K562 (cell line): ENCODE data around the gene MFSD2B. TPM values are rescaled to one million over a fixed set of nuclear protein-coding genes. Genes with fewer than 3 reads are reported as not detected.

Experiments used
- ADNP ChIP-seq: fragments of 200-800 bp; sonication (Bioruptor generic); IDR thresholded peaks from 2 replicates; pipeline ENCODE4 v1.6.1; 2016; ENCODE audit warnings: missing genetic modification characterization, missing compliant biosample characterization
- BCLAF1 ChIP-seq, 2 experiments: fragments of 450-650 bp in 1 of 2; IDR thresholded peaks; 2 replicates each; pipeline ENCODE4 v1.6.1; 2011 to 2017; ENCODE audit warnings: low read depth in 2 of 2, antibody characterized with exemption in 1 of 2, borderline replicate concordance in 1 of 2, low read length in 1 of 2, mild to moderate bottlenecking in 1 of 2, mixed read lengths in 1 of 2; ENCODE audit not compliant: control insufficient read depth in 1 of 2
- CBX8 ChIP-seq: fragments of 200-600 bp; sonication (generic); IDR thresholded peaks from 2 replicates; pipeline ENCODE4 v1.6.1; 2012; ENCODE audit warnings: borderline replicate concordance, mixed run types, low read depth, mild to moderate bottlenecking, moderate library complexity, mixed read lengths, low read length, control low read depth, inconsistent platforms; ENCODE audit not compliant: poor library complexity, severe bottlenecking; ENCODE audit errors: extremely low read depth
- CREB5 ChIP-seq: fragments of 250-450 bp; sonication (Bioruptor Pico); IDR thresholded peaks from 2 replicates; pipeline ENCODE4 v1.5.0; 2020; ENCODE audit warnings: mild to moderate bottlenecking
- E2F6 ChIP-seq, 2 experiments: IDR thresholded peaks; 2 replicates each; pipeline ENCODE4 v1.6.1; 2011; ENCODE audit warnings: borderline replicate concordance in 1 of 2, control low read depth in 1 of 2, low read depth in 1 of 2, low read length in 1 of 2, mild to moderate bottlenecking in 1 of 2, mixed read lengths in 1 of 2, moderate library complexity in 1 of 2; ENCODE audit not compliant: insufficient read depth in 1 of 2, insufficient read length in 1 of 2, poor library complexity in 1 of 2, severe bottlenecking in 1 of 2; ENCODE audit errors: extremely low read depth in 1 of 2
- HCFC1 ChIP-seq: IDR thresholded peaks from 2 replicates; pipeline ENCODE4 v1.6.1; 2012; ENCODE audit warnings: low read depth, low read length, improper control_type of control experiment
- HDAC8 ChIP-seq: fragments of 450-650 bp; IDR thresholded peaks from 2 replicates; pipeline ENCODE4 v1.6.1; 2016; ENCODE audit warnings: mild to moderate bottlenecking, missing genetic modification characterization, moderate library complexity, missing compliant biosample characterization
- HNRNPH1 ChIP-seq: fragments of 200-400 bp; formaldehyde crosslinking; optimal IDR thresholded peaks from 2 replicates; pipeline ENCODE3; 2017; ENCODE audit warnings: low read depth, mild to moderate bottlenecking, low read length, moderate library complexity
- HSF4 ChIP-seq: fragments of 250-450 bp; sonication (Bioruptor Pico); IDR thresholded peaks from 2 replicates; pipeline ENCODE4 v2.1.2; 2022; ENCODE audit warnings: mild to moderate bottlenecking, moderate library complexity, borderline replicate concordance
- IRF9 ChIP-seq: fragments of 450-650 bp; IDR thresholded peaks from 2 replicates; pipeline ENCODE4 v1.6.1; 2016; ENCODE audit warnings: missing biosample characterization, missing genetic modification characterization
- KLF13 ChIP-seq: fragments of 450-650 bp; IDR thresholded peaks from 2 replicates; pipeline ENCODE4 v1.6.1; 2016; ENCODE audit warnings: missing genetic modification characterization, low read depth, mild to moderate bottlenecking, missing compliant biosample characterization, moderate library complexity, borderline replicate concordance
- MEIS2 ChIP-seq: fragments of 450-650 bp; IDR thresholded peaks from 2 replicates; pipeline ENCODE4 v1.6.1; 2014; ENCODE audit warnings: mild to moderate bottlenecking; ENCODE audit not compliant: partially characterized antibody
- NRF1 ChIP-seq, 2 experiments: fragments of 450-650 bp; IDR thresholded peaks in 1 of 2; conservative IDR thresholded peaks in 1 of 2; 2 replicates each; pipeline ENCODE4 v1.6.1; 2014; ENCODE audit warnings: mild to moderate bottlenecking in 2 of 2
- ZNF395 ChIP-seq: fragments of 200-800 bp; sonication (Bioruptor generic); IDR thresholded peaks from 2 replicates; pipeline ENCODE4 v1.6.1; 2017; ENCODE audit warnings: missing genetic modification characterization, missing compliant biosample characterization
- ZNF561 ChIP-seq: fragments of 450-650 bp; formaldehyde crosslinking; conservative IDR thresholded peaks from 2 replicates; pipeline ENCODE4 v1.4.0; 2020; ENCODE audit warnings: mild to moderate bottlenecking, moderate library complexity
- ZNF589 ChIP-seq: fragments of 200-800 bp; sonication (Bioruptor generic); IDR thresholded peaks from 2 replicates; pipeline ENCODE4 v1.6.1; 2016; ENCODE audit warnings: low read depth, missing genetic modification characterization, missing compliant biosample characterization
- polyA plus RNA-seq, 8 experiments: library from polyadenylated mRNA; depleted of rRNA in 4 of 8; stranded (reverse) in 5 of 8; unstranded in 3 of 8; fragments of >200 nt; fragmentation: Nextera tagmentation in 2 of 8; fragmentation: Illumina TruSeq in 1 of 8; extraction: Ambion mirVana in 2 of 8; extraction: Trizol in 1 of 8; gene quantifications; 2 replicates each; pipeline versions ENCODE4 v1.2.1 to v1.2.3, GENCODE V29; 2011 to 2014; ENCODE audit warnings: inconsistent platforms in 1 of 8, missing spikeins in 1 of 8
- total RNA-seq, 7 experiments: library from RNA; depleted of rRNA in 6 of 7; stranded (reverse); fragments of >200 nt in 6 of 7; fragmentation: Illumina TruSeq in 2 of 7; extraction: Trizol in 2 of 7; gene quantifications; 2 replicates each; pipeline versions ENCODE4 v1.2.1 to v1.2.3, GENCODE V29; 2011 to 2021; ENCODE audit warnings: low replicate concordance in 1 of 7

Gene MFSD2B
- total and polyA plus RNA-seq, 9 of the 15 experiments (the other 6 are each of a cell fraction or from before 2014, with no cell fraction given), result 2.6 to 10.9 (median 6.8) TPM

- TF ChIP-seq ZNF395 (CRISPR knock-in tag) (peak; percentile 94; the same call in 1 of the 2 replicates), ADNP (tag) (peak; percentile 51; the same call in 1 of the 2 replicates), HDAC8 (tag) (no peak), ZNF561 (CRISPR knock-in tag) (no peak), HCFC1 (no peak), BCLAF1 (IDR thresholded peaks at IDR 0.05; ENCODE audit: borderline replicate concordance in 1 of 2, control insufficient read depth in 1 of 2, low read depth in 2 of 2, low read length in 1 of 2) (no peak), HNRNPH1 (no peak), CBX8 (no peak), CREB5 (CRISPR knock-in tag) (0 out of 2 replicates have a peak, but pooled peaks have one; percentile 38), HSF4 (CRISPR knock-in tag) (no peak), KLF13 (tag) (no peak), IRF9 (tag) (no peak), ZNF589 (CRISPR knock-in tag) (peak; percentile 92), NRF1 (conservative IDR thresholded peaks at IDR 0.05 in 1 of 2, IDR thresholded peaks at IDR 0.05 in 1 of 2) (peak; percentile 22 to 28; a peak in 1 of 4 replicates), MEIS2 (peak; percentile 82), E2F6 (IDR thresholded peaks at IDR 0.05; ENCODE audit: borderline replicate concordance in 1 of 2, extremely low read depth in 1 of 2, insufficient read depth in 1 of 2, insufficient read length in 1 of 2, low read depth in 1 of 2, low read length in 1 of 2, poor library complexity in 1 of 2, severe bottlenecking in 1 of 2) (no peak)
These were observed 1.6 kb downstream of the MFSD2B start (continued) for GRCh38 chr2:24011250-24012104.
